ENCODE results near the gene NT5C1A.
A peak's percentile ranks its signal among the peaks of the same experiment; 100 is the strongest.

NT5C1A gene

DNA sequence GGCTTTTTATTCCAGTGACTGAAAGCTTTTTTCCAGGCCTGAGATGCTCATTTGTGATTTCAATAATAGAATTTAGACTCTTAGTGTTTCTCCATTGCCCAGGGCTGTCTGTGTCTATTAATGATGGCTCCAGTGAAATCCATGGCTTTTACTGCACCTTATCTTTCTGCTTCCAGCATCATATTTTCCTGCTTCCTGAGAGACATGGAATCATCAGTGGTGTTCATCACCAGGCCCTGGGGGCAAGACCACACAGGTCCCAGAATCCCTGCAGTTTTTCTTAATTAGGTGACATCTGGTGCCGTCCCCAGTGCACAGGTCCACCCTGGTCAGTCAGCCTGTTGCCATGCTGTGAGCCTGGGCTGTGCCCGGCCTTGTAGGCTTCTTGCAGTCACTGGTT, 15.5 kb downstream of the NT5C1A start:
- no peak overlapping the region for H3K27ac ChIP-seq
- H3K4me1 ChIP-seq (ENCODE audit: control insufficient read depth in 1 of 2, insufficient read depth in 1 of 2, low read depth in 1 of 2, low read length in 1 of 2) = no peaks in the 10 kb centered on the region
- no peaks in the 10 kb centered on the region for H3K36me3 ChIP-seq
- H3K4me3 ChIP-seq (ENCODE audit: low read depth in 1 of 2, low read length in 1 of 2) = no peak overlapping the region
- H3K27me3 ChIP-seq = peaks cover 19% of the 10 kb centered on the region
- no peaks in the 10 kb centered on the region for H3K9me3 ChIP-seq
- TF ChIP-seq, protein P1, sequence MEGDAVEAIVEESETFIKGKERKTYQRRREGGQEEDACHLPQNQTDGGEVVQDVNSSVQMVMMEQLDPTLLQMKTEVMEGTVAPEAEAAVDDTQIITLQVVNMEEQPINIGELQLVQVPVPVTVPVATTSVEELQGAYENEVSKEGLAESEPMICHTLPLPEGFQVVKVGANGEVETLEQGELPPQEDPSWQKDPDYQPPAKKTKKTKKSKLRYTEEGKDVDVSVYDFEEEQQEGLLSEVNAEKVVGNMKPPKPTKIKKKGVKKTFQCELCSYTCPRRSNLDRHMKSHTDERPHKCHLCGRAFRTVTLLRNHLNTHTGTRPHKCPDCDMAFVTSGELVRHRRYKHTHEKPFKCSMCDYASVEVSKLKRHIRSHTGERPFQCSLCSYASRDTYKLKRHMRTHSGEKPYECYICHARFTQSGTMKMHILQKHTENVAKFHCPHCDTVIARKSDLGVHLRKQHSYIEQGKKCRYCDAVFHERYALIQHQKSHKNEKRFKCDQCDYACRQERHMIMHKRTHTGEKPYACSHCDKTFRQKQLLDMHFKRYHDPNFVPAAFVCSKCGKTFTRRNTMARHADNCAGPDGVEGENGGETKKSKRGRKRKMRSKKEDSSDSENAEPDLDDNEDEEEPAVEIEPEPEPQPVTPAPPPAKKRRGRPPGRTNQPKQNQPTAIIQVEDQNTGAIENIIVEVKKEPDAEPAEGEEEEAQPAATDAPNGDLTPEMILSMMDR (IDR thresholded peaks at IDR 0.05) = no peak

DNA sequence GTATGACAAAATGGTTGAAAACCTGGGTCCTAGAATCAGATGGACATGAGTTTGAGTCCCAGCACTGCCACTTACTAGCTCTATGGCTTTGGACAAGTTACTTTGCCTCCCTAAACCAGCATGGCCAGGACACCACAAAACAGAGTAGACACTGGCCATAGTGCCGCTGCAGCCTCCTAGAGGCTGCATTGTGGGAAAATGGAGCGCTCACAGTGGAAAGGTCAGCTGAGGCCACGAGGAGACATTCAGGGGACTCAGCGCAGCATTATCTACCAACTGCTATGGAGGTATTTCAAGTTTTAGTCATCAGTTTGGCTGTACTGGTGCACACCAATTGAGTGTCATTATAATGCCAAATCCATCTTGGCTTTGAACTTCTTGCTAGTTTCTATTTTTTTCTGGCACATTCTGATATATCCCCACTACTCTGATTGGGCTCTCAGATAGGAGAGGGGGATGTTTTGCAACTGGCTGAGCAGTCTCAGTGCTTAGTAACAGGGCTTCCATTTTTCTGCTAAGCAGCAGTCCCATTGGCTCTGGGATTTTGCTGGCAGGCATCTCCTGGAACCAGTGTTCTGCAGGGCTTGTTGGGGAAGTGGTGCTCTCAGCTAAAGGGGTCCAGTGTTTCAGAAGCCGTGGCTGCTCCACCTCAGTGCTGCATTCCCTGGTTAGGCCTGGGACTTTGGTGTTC, 16.2 kb downstream of the NT5C1A start:
- H3K36me3 ChIP-seq = no peaks in the 10 kb centered on the region
- H3K9me3 ChIP-seq = no peaks in the 10 kb centered on the region
- no peak overlapping the region for H3K4me3 ChIP-seq (ENCODE audit: low read depth in 1 of 2, low read length in 1 of 2)
- peaks cover 19% of the 10 kb centered on the region for H3K27me3 ChIP-seq
- TF ChIP-seq, protein P1 (IDR thresholded peaks at IDR 0.05) = no peak
- H3K4me1 ChIP-seq (ENCODE audit: control insufficient read depth in 1 of 2, insufficient read depth in 1 of 2, low read depth in 1 of 2, low read length in 1 of 2) = no peaks in the 10 kb centered on the region
- no peak overlapping the region for H3K27ac ChIP-seq

DNA sequence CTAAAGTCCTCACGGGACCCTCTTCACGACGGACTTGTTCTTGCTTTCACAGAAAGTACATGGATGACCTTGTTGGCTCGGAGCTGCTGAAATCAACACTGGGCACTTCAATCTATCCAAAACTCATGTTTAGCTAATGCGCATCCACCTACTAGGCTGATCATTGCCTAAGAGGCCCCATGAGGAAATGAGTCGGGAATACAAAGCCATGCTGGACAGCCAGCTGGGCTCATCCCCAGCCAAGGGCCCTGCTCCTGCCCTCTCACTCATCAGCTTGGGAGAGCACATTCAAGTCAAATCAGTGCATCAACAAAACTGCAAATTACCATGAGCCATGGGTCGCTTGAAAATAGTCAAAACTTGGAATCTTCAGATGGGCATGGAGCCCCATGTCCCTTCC, 17.6 kb downstream of the NT5C1A start:
- Histone ChIP-seq H3K36me3 (no peaks in the 10 kb centered on the region), H3K4me3 (ENCODE audit: low read depth in 1 of 2, low read length in 1 of 2) (no peak overlapping the region), H3K4me1 (ENCODE audit: control insufficient read depth in 1 of 2, insufficient read depth in 1 of 2, low read depth in 1 of 2, low read length in 1 of 2) (no peaks in the 10 kb centered on the region), H3K27me3 (peaks cover 19% of the 10 kb centered on the region), H3K9me3 (no peaks in the 10 kb centered on the region), H3K27ac (no peak overlapping the region)
- TF ChIP-seq, protein P1 (IDR thresholded peaks at IDR 0.05) = no peak

DNA sequence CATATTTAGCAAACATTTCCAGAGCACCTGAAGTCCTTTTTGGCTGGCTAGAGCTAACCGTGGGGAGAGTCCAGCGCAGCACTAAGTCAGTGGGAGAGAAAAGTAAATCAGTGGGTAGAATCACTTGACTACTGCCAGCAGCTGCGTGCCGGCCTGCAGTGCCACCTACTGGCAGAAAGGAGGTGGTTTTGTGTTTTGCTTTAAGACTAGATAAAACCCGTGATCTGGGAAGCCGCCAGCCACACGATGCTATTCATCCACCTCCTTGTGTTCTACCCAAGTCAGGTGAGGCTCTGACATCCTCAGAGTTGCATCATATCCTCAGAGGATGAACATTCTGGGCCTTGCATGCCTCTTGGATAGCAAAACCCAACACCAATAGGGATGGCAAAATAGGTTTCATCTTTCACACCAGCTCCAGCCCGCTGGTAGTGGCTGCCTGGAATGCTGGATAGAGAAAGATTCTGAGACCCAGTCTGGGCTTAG, 18.3 kb downstream of the NT5C1A start:
- Histone ChIP-seq H3K36me3 (no peaks in the 10 kb centered on the region), H3K4me3 (ENCODE audit: low read depth in 1 of 2, low read length in 1 of 2) (no peak overlapping the region), H3K4me1 (ENCODE audit: control insufficient read depth in 1 of 2, insufficient read depth in 1 of 2, low read depth in 1 of 2, low read length in 1 of 2) (no peaks in the 10 kb centered on the region), H3K27me3 (peaks cover 19% of the 10 kb centered on the region), H3K27ac (no peak overlapping the region), H3K9me3 (no peaks in the 10 kb centered on the region)
- TF ChIP-seq, protein P1 (IDR thresholded peaks at IDR 0.05) = peak; percentile 36

DNA sequence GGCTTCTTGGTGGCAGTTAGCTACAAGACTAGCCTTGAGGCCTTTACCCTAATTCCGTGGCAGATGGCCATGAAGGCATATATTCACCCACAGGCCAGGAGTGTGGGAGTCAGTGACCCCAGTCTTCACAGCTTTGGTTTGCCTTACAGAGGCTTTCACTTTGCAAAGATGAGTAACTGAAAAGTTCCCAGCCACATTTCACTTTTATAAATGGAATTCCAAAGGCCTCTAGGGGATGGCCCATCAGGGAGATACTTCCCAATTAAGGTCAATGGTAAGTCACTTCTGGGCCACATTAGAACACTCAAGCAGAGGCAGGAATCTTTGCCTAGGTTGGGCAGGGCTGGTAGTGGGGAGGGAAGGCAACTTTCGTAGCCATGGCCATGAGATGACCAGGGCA, 19.4 kb downstream of the NT5C1A start:
- no peak overlapping the region for H3K27ac ChIP-seq
- H3K4me3 ChIP-seq (ENCODE audit: low read depth in 1 of 2, low read length in 1 of 2) = no peak overlapping the region
- no peaks in the 10 kb centered on the region for H3K9me3 ChIP-seq
- peaks cover 19% of the 10 kb centered on the region for H3K27me3 ChIP-seq
- no peaks in the 10 kb centered on the region for H3K4me1 ChIP-seq (ENCODE audit: control insufficient read depth in 1 of 2, insufficient read depth in 1 of 2, low read depth in 1 of 2, low read length in 1 of 2)
- no peaks in the 10 kb centered on the region for H3K36me3 ChIP-seq
- TF ChIP-seq, protein P1 (IDR thresholded peaks at IDR 0.05) = no peak
